Upper lobe of left lung (tissue), 6 donors: Measurements from ENCODE around the gene BCAT1. TPM values are rescaled to one million over a fixed set of nuclear protein-coding genes. Genes with fewer than 3 reads are reported as not detected.
"Not testable (repeated sequence)": the region's sequence is repeated elsewhere in the genome, so short reads cannot be mapped to it uniquely, and the experiment has no call there.

Experiments
- ATAC-seq, 2 donors: fragments of 200-7000 bp; cut with Tn5 transposase; one replicate each; pipeline ENCODE4 v1.9.1; 2022; ENCODE audit warnings: mild to moderate bottlenecking in 2 of 2, moderate library complexity in 2 of 2; ENCODE audit not compliant: low FRiP score in 2 of 2
- DNase-seq, 2 donors: peaks; one replicate each; pipeline ENCODE4 v3.0.0-alpha.2; 2019 to 2020
- H3K27ac ChIP-seq, 4 donors: fragments of 200-600 bp; sonication (generic); one replicate each; pipeline ENCODE4 v1.5.1; 2016 to 2019
- H3K27me3 ChIP-seq, 4 donors: fragments of 200-600 bp; sonication (generic); one replicate each; pipeline ENCODE4 v1.5.1; 2017 to 2019
- H3K36me3 ChIP-seq, 4 donors: fragments of 200-600 bp; sonication (generic); one replicate each; pipeline ENCODE4 v1.5.1; 2016 to 2019
- H3K4me1 ChIP-seq, 4 donors: fragments of 200-600 bp; sonication (generic); one replicate each; pipeline ENCODE4 v1.5.1; 2018 to 2019
- H3K4me3 ChIP-seq, 4 donors: fragments of 200-600 bp; sonication (generic); one replicate each; pipeline ENCODE4 v1.5.1; 2017 to 2019; ENCODE audit warnings: mild to moderate bottlenecking in 2 of 4, moderate library complexity in 1 of 4
- H3K9me3 ChIP-seq, 4 donors: fragments of 200-600 bp; sonication (generic); one replicate each; pipeline ENCODE4 v1.5.1; 2018 to 2019
- EP300 ChIP-seq, 4 donors: sonication (generic); formaldehyde crosslinking; IDR thresholded peaks; one replicate each; pipeline ENCODE4 v1.5.1; 2017; ENCODE audit warnings: antibody characterized with exemption in 4 of 4, control low read depth in 2 of 4
- POLR2A ChIP-seq, 4 donors: fragments of 450-650 bp; IDR thresholded peaks; one replicate each; pipeline ENCODE4 v1.5.1; 2016 to 2017; ENCODE audit warnings: antibody characterized with exemption in 4 of 4, mild to moderate bottlenecking in 2 of 4
- POLR2AphosphoS5 ChIP-seq, 2 donors: sonication (generic); formaldehyde crosslinking; IDR thresholded peaks; one replicate each; pipeline ENCODE4 v1.5.1; 2017; ENCODE audit warnings: antibody characterized with exemption in 2 of 2
- WGBS, 2 donors: methylation state at CpG; one replicate each; pipeline ENCODE4 v1.1.5; 2017 to 2018; 5-methylcytosine and 5-hydroxymethylcytosine counted together
- total RNA-seq, 6 donors: library from RNA; depleted of rRNA in 4 of 6; stranded (reverse); fragments of >200 nt in 4 of 6; gene quantifications; one replicate each; pipeline versions ENCODE4 v1.1.0 to v1.2.1, GENCODE V29; 2016 to 2021
- TF ChIP-seq, protein P1 (sequence below), 6 experiments: fragments of 450-650 bp in 4 of 6; fragments of 200-600 bp in 2 of 6; sonication (generic) in 2 of 6; IDR thresholded peaks; one replicate each; pipeline ENCODE4 v1.5.1; 2016 to 2019; ENCODE audit warnings: antibody characterized with exemption in 6 of 6
- donor health status: DM: no; HTN: no; CAD: no; lungs with moderate emphysema.
- donor health status: DM: no; HTN: yes; CAD: no; lungs with severe emphysema.

Gene BCAT1
- total RNA-seq, 6 donors from 2014 or later: 52.7 to 145 (median 72.7) TPM

DNA sequence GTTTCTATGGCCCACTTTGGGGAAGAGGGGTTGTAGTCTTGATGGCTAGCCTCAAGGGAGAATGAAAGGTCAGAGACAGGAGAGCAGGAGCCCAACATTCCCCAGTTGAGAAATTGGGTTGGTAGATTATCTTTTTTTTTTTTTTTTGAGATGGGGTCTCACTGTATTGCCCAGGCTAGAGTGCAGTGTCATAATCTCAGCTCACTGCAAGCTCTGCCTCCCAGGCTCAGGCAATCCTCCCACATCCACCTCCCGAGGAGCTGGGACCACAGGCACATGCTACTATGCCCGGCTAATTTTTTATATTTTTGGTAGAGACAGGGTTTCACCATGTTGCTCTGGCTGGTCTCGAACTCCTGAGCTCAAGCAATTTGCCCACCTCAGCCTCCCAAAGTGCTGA lies 34.9 kb downstream of the BCAT1 start:
- Histone ChIP-seq H3K27ac (no peak overlapping the region), H3K36me3 (no peaks in the 10 kb centered on the region), H3K9me3 (no peaks in the 10 kb centered on the region), H3K27me3 (no peaks in the 10 kb centered on the region), H3K4me1 (no peaks in the 10 kb centered on the region), H3K4me3 (no peak overlapping the region)
- WGBS, 2 donors: 90 to 100% methylated on average over 3 of the region's 3 CpGs
- TF ChIP-seq POLR2AphosphoS5 (IDR thresholded peaks at IDR 0.05): no peak
- TF ChIP-seq POLR2A (IDR thresholded peaks at IDR 0.05): no peak
- TF ChIP-seq, protein P1, sequence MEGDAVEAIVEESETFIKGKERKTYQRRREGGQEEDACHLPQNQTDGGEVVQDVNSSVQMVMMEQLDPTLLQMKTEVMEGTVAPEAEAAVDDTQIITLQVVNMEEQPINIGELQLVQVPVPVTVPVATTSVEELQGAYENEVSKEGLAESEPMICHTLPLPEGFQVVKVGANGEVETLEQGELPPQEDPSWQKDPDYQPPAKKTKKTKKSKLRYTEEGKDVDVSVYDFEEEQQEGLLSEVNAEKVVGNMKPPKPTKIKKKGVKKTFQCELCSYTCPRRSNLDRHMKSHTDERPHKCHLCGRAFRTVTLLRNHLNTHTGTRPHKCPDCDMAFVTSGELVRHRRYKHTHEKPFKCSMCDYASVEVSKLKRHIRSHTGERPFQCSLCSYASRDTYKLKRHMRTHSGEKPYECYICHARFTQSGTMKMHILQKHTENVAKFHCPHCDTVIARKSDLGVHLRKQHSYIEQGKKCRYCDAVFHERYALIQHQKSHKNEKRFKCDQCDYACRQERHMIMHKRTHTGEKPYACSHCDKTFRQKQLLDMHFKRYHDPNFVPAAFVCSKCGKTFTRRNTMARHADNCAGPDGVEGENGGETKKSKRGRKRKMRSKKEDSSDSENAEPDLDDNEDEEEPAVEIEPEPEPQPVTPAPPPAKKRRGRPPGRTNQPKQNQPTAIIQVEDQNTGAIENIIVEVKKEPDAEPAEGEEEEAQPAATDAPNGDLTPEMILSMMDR (IDR thresholded peaks at IDR 0.05): no peak
- TF ChIP-seq EP300 (IDR thresholded peaks at IDR 0.05): no peak
- DNase-seq (no peak), ATAC-seq (no peak)

DNA sequence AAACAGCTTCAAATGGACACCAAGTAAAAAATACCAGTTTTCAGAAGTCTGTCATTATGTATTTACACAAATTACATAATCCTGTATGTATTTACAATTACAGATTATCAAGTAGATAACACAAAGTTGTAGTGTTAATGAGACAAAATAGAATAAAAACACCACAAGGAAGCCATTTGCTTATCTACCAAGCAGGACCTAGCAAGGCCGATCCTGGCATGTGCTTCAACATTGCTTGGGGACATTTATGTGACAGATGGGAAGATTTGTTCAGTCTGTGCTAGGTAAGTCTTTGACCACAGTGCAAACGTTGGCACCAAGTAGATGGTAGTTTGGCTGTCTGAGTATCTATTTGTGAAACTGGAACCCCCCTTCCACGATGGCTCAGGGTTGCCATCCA lies 35.8 kb downstream of the BCAT1 start:
- Histone ChIP-seq H3K27ac (no peak overlapping the region), H3K4me3 (no peak overlapping the region), H3K36me3 (no peaks in the 10 kb centered on the region), H3K27me3 (no peaks in the 10 kb centered on the region), H3K4me1 (no peaks in the 10 kb centered on the region), H3K9me3 (no peaks in the 10 kb centered on the region)
- ATAC-seq (no peak), DNase-seq (no peak)
- 85 to 91% methylated on average over 3 of the region's 3 CpGs for WGBS, 2 donors
- TF ChIP-seq POLR2AphosphoS5 (IDR thresholded peaks at IDR 0.05) (no peak), POLR2A (IDR thresholded peaks at IDR 0.05) (no peak), EP300 (IDR thresholded peaks at IDR 0.05) (no peak)
- TF ChIP-seq, protein P1 (IDR thresholded peaks at IDR 0.05): no peak

- Histone ChIP-seq H3K27me3 (no peaks in the 10 kb centered on the region), H3K9me3 (no peaks in the 10 kb centered on the region), H3K36me3 (no peaks in the 10 kb centered on the region), H3K27ac (no peak overlapping the region), H3K4me3 (no peak overlapping the region), H3K4me1 (no peaks in the 10 kb centered on the region)
- ATAC-seq (no peak), DNase-seq (no peak)
- TF ChIP-seq POLR2AphosphoS5 (IDR thresholded peaks at IDR 0.05): no peak
- TF ChIP-seq POLR2A (IDR thresholded peaks at IDR 0.05): no peak
- no peak for TF ChIP-seq EP300 (IDR thresholded peaks at IDR 0.05)
- TF ChIP-seq, protein P1 (IDR thresholded peaks at IDR 0.05): no peak
- WGBS, 2 donors: 54 to 59% methylated on average over 9 of the region's 9 CpGs
These were observed 37.6 kb downstream of the BCAT1 start for GRCh38 chr12:24911271-24911791.

- 96 to 97% methylated on average over 6 of the region's 6 CpGs for WGBS, 2 donors
- H3K4me1 ChIP-seq, H3K36me3 ChIP-seq, DNase-seq, H3K9me3 ChIP-seq, H3K27me3 ChIP-seq, H3K4me3 ChIP-seq, ATAC-seq, H3K27ac ChIP-seq: not testable (repeated sequence)
These were observed 38.7 kb downstream of the BCAT1 start for GRCh38 chr12:24910192-24910591.

- Histone ChIP-seq H3K4me1 (no peaks in the 10 kb centered on the region), H3K27ac (peak overlapping the region in 1 of 4 donors; percentile 50), H3K4me3 (no peak overlapping the region), H3K9me3 (no peaks in the 10 kb centered on the region), H3K27me3 (no peaks in the 10 kb centered on the region), H3K36me3 (no peaks in the 10 kb centered on the region)
- ATAC-seq: peak; percentile 65 to 89
- peak in 1 of 2 donors; percentile 77 for DNase-seq
- 46 to 56% methylated on average over 3 of the region's 3 CpGs for WGBS, 2 donors
- peak in 1 of 4 donors; percentile 56 for TF ChIP-seq POLR2A (IDR thresholded peaks at IDR 0.05)
- TF ChIP-seq EP300 (IDR thresholded peaks at IDR 0.05): no peak
- peak in 1 of 2 donors; percentile 40 for TF ChIP-seq POLR2AphosphoS5 (IDR thresholded peaks at IDR 0.05)
These were observed 39.2 kb downstream of the BCAT1 start for GRCh38 chr12:24909667-24910066.

- no peak overlapping the region for H3K4me3 ChIP-seq
- H3K27ac ChIP-seq: no peak overlapping the region
- TF ChIP-seq EP300 (IDR thresholded peaks at IDR 0.05): no peak
- no peak for TF ChIP-seq POLR2A (IDR thresholded peaks at IDR 0.05)
- no peak for TF ChIP-seq POLR2AphosphoS5 (IDR thresholded peaks at IDR 0.05)
- TF ChIP-seq, protein P1 (IDR thresholded peaks at IDR 0.05): no peak
- DNase-seq: no peak
- ATAC-seq: no peak
- no peaks in the 10 kb centered on the region for H3K27me3 ChIP-seq
- 92 to 93% methylated on average over 5 of the region's 5 CpGs for WGBS, 2 donors
- H3K36me3 ChIP-seq: no peaks in the 10 kb centered on the region
- no peaks in the 10 kb centered on the region for H3K9me3 ChIP-seq
- peaks cover 6 to 15% (median 11%) of the 10 kb centered on the region in 4 donors for H3K4me1 ChIP-seq
These were observed 41.4 kb downstream of the BCAT1 start for GRCh38 chr12:24907464-24907863.
